Neural progenitor cell (in vitro differentiated cells): ENCODE measurements around the gene RAB15. TPM values are rescaled to one million over a fixed set of nuclear protein-coding genes. Genes with fewer than 3 reads are reported as not detected.

Source experiments
- DNase-seq: peaks from one replicate; pipeline ENCODE4 v3.0.0-alpha.2; 2016; ENCODE audit warnings: low spot score
- H2AFZ ChIP-seq: fragments of 200-600 bp; sonication (generic); replicated peaks from 2 replicates; pipeline ENCODE4 v1.6.1; 2016; ENCODE audit warnings: antibody characterized with exemption
- H3F3A ChIP-seq: fragments of 200-600 bp; sonication (generic); 2 replicates; pipeline ENCODE4 v1.6.1; 2016; ENCODE audit warnings: antibody characterized with exemption, low read depth
- H3K27ac ChIP-seq: fragments of 200-600 bp; sonication (generic); 2 replicates; pipeline ENCODE4 v1.5.1; 2016; ENCODE audit warnings: mild to moderate bottlenecking
- H3K27me3 ChIP-seq: fragments of 200-600 bp; sonication (generic); 2 replicates; pipeline ENCODE4 v1.6.1; 2016; ENCODE audit warnings: mild to moderate bottlenecking, moderate library complexity
- H3K36me3 ChIP-seq: fragments of 200-600 bp; sonication (generic); 2 replicates; pipeline ENCODE4 v1.5.1; 2016
- H3K4me1 ChIP-seq: fragments of 200-600 bp; sonication (generic); 2 replicates; pipeline ENCODE4 v1.6.1; 2016; ENCODE audit warnings: mixed run types
- H3K4me2 ChIP-seq: fragments of 200-600 bp; sonication (generic); 2 replicates; pipeline ENCODE4 v1.6.1; 2016
- H3K4me3 ChIP-seq: fragments of 200-600 bp; sonication (generic); 2 replicates; pipeline ENCODE4 v1.5.1; 2016
- H3K79me2 ChIP-seq: fragments of 200-600 bp; sonication (generic); 2 replicates; pipeline ENCODE4 v1.6.1; 2016; ENCODE audit warnings: low read depth
- H3K9ac ChIP-seq: fragments of 200-600 bp; sonication (generic); 2 replicates; pipeline ENCODE4 v1.6.1; 2016
- H3K9me3 ChIP-seq: fragments of 200-600 bp; sonication (generic); 2 replicates; pipeline ENCODE4 v1.5.1; 2016; ENCODE audit warnings: low read depth
- H4K20me1 ChIP-seq: fragments of 200-600 bp; sonication (generic); 2 replicates; pipeline ENCODE4 v1.6.1; 2016; ENCODE audit warnings: low read depth
- H3K27ac Mint-ChIP-seq: 3 replicates; pipeline ENCODE4 v1.8.0; 2021; ENCODE audit warnings: mixed read lengths
- H3K27me3 Mint-ChIP-seq: 2 replicates; pipeline ENCODE4 v1.8.0; 2022; ENCODE audit warnings: low read depth, mild to moderate bottlenecking, inconsistent platforms, moderate library complexity, mixed read lengths; ENCODE audit not compliant: insufficient read depth
- H3K36me3 Mint-ChIP-seq: 3 replicates; pipeline ENCODE4 v1.8.0; 2021; ENCODE audit warnings: mixed read lengths
- H3K4me1 Mint-ChIP-seq: 3 replicates; pipeline ENCODE4 v1.8.0; 2021; ENCODE audit warnings: mixed read lengths
- H3K4me3 Mint-ChIP-seq: 3 replicates; pipeline ENCODE4 v1.8.0; 2021; ENCODE audit warnings: mild to moderate bottlenecking, moderate library complexity, mixed read lengths
- H3K9me3 Mint-ChIP-seq: 3 replicates; pipeline ENCODE4 v1.8.0; 2020; ENCODE audit warnings: mixed read lengths
- EZH2 ChIP-seq: fragments of 200-600 bp; sonication (generic); IDR thresholded peaks from 2 replicates; pipeline ENCODE4 v1.6.1; 2017; ENCODE audit warnings: antibody characterized with exemption, mild to moderate bottlenecking, moderate library complexity
- EZH2phosphoT487 ChIP-seq: fragments of 200-600 bp; sonication (generic); IDR thresholded peaks from 2 replicates; pipeline ENCODE4 v1.6.1; 2017; ENCODE audit warnings: antibody characterized with exemption
- total RNA-seq: library from RNA; depleted of rRNA; stranded (reverse); fragments of >200 nt; gene quantifications from 2 replicates; pipeline ENCODE4 v1.2.3, GENCODE V29; 2015; ENCODE audit warnings: low replicate concordance
- TF ChIP-seq, protein P1 (sequence below): fragments of 200-600 bp; sonication (generic); IDR thresholded peaks from 2 replicates; pipeline ENCODE4 v1.5.1; 2017; ENCODE audit warnings: antibody characterized with exemption, mild to moderate bottlenecking

Gene RAB15
- total RNA-seq, 1 donor from 2014 or later, result 12.2 TPM

DNA sequence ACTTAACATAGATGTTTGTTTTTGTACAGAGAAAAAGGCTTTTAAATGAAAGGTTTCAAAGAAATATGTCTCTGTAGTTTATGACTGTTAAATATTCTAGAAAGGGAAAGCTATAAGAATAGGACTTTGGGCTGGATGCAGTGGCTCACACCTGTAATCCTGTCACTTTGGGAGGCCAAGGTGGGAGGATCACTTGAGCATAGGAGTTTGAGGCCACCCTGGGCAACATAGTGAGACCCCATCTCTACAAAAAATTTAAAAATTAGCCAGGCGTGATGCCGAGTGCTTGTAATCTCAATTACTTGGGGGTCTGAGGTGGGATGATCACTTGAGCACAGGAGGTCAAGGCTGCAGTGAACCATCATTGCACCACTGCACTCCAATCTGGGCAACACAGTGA lies 41.0 kb downstream of the RAB15 start:
- Histone ChIP-seq H3K79me2 (no peaks in the 10 kb centered on the region), H3K27me3 (no peaks in the 10 kb centered on the region), H4K20me1 (peaks cover 23% of the 10 kb centered on the region), H3K36me3 (peaks cover 14% of the 10 kb centered on the region), H3K4me3 (no peak overlapping the region), H3F3A (no peaks in the 10 kb centered on the region), H3K9me3 (no peaks in the 10 kb centered on the region), H3K9ac (no peak overlapping the region), H2AFZ (no peak overlapping the region), H3K4me2 (no peak overlapping the region), H3K4me1 (no peaks in the 10 kb centered on the region), H3K27ac (no peak overlapping the region)
- Mint-ChIP-seq H3K9me3 (no peaks in the 10 kb centered on the region), H3K4me3 (no peak overlapping the region), H3K27me3 (no peaks in the 10 kb centered on the region), H3K4me1 (no peaks in the 10 kb centered on the region), H3K27ac (no peak overlapping the region), H3K36me3 (peaks cover 7% of the 10 kb centered on the region)
- no peak for DNase-seq
- no peak for TF ChIP-seq EZH2
- TF ChIP-seq EZH2phosphoT487, result no peak
- TF ChIP-seq, protein P1, sequence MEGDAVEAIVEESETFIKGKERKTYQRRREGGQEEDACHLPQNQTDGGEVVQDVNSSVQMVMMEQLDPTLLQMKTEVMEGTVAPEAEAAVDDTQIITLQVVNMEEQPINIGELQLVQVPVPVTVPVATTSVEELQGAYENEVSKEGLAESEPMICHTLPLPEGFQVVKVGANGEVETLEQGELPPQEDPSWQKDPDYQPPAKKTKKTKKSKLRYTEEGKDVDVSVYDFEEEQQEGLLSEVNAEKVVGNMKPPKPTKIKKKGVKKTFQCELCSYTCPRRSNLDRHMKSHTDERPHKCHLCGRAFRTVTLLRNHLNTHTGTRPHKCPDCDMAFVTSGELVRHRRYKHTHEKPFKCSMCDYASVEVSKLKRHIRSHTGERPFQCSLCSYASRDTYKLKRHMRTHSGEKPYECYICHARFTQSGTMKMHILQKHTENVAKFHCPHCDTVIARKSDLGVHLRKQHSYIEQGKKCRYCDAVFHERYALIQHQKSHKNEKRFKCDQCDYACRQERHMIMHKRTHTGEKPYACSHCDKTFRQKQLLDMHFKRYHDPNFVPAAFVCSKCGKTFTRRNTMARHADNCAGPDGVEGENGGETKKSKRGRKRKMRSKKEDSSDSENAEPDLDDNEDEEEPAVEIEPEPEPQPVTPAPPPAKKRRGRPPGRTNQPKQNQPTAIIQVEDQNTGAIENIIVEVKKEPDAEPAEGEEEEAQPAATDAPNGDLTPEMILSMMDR, result no peak

DNA sequence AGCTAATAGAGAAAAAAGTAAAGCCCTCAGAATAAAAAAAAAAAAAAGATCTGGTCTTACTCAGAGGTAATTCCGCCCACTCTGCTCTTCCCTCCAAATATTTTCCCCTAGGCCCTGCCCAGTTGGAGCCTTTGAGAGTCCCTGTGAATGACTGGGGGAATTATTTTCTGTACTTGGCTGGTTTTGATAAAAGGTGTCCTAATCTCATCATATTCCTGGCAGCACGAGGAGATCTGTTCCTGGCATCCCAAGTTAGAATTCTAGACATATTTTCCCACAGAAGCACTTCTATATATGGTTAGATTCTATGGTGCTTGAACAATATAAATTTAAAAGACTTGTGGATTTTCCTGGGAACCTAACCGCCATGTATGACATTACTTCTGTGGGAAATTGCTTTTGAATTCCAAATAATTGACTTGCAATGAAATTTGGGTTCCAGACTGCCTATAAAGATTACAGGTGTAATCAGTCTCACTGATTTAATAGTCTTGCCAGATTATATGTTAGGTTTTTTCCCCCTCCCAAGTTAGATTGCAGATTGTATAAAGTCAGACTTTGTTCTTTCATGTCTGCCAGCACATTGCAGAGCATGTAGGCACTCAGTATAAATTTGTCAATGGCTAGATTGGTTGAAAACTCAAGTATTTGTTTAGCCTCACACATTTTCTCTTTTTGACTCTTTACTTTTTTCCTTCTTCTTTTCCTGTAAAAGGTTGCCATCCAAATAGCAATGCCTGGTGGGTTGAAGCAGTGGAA lies 41.9 kb downstream of the RAB15 start:
- Histone ChIP-seq H3K27ac (no peak overlapping the region), H3K36me3 (peaks cover 14% of the 10 kb centered on the region), H3K79me2 (no peaks in the 10 kb centered on the region), H3K9ac (no peak overlapping the region), H3K27me3 (no peaks in the 10 kb centered on the region), H4K20me1 (peaks cover 23% of the 10 kb centered on the region), H3K4me3 (no peak overlapping the region), H2AFZ (no peak overlapping the region), H3K9me3 (no peaks in the 10 kb centered on the region), H3K4me1 (no peaks in the 10 kb centered on the region), H3K4me2 (no peak overlapping the region), H3F3A (no peaks in the 10 kb centered on the region)
- H3K4me1 Mint-ChIP-seq, result no peaks in the 10 kb centered on the region
- H3K36me3 Mint-ChIP-seq, result peaks cover 7% of the 10 kb centered on the region
- H3K27me3 Mint-ChIP-seq, result no peaks in the 10 kb centered on the region
- TF ChIP-seq EZH2 (no peak), EZH2phosphoT487 (no peak)
- TF ChIP-seq, protein P1, result no peak
- H3K27ac Mint-ChIP-seq, result no peak overlapping the region
- H3K4me3 Mint-ChIP-seq, result no peak overlapping the region
- no peak for DNase-seq
- no peaks in the 10 kb centered on the region for H3K9me3 Mint-ChIP-seq

DNA sequence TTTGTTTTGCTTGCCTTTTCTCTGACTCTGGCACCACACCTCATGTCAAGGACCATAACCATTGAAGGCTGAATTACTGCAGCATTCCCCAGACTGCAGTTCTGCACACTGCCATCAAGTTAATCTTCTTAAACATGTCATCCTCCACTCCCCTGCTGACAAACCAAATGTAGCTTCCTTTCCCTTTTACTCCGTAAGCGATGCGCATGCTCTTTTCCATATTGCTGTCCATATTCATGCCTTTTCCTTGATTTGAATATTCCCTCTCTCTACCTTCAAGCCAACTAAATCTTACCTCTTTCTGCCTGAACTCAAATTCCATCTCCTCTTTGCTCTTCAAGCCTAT lies 43.1 kb downstream of the RAB15 start:
- Histone ChIP-seq H3F3A (peaks cover 7% of the 10 kb centered on the region), H3K36me3 (peaks cover 20% of the 10 kb centered on the region), H3K79me2 (no peaks in the 10 kb centered on the region), H3K4me2 (no peak overlapping the region), H3K9me3 (no peaks in the 10 kb centered on the region), H3K4me1 (no peaks in the 10 kb centered on the region), H3K27ac (no peak overlapping the region), H3K27me3 (no peaks in the 10 kb centered on the region), H4K20me1 (peaks cover 21% of the 10 kb centered on the region), H3K4me3 (no peak overlapping the region), H3K9ac (no peak overlapping the region), H2AFZ (no peak overlapping the region)
- TF ChIP-seq, protein P1, result no peak
- TF ChIP-seq EZH2, result no peak
- no peak for DNase-seq
- peaks cover 10% of the 10 kb centered on the region for H3K36me3 Mint-ChIP-seq
- no peak overlapping the region for H3K27ac Mint-ChIP-seq
- no peaks in the 10 kb centered on the region for H3K9me3 Mint-ChIP-seq
- no peaks in the 10 kb centered on the region for H3K4me1 Mint-ChIP-seq
- no peaks in the 10 kb centered on the region for H3K27me3 Mint-ChIP-seq
- H3K4me3 Mint-ChIP-seq, result no peak overlapping the region
